Measurements from ENCODE around the gene HLA-DQA1.
"Not testable (repeated sequence)": the region's sequence is repeated elsewhere in the genome, so short reads cannot be mapped to it uniquely, and the experiment has no call there.

Gene HLA-DQA1

GRCh38 chr6:32637219-32637880, at the start of gene HLA-DQA1:
Gene HLA-DQA1 (plus strand): TSS chr6:32637406. CDS start chr6:32637459, 53 bp downstream.
- DNase-seq, result no peak

- DNase-seq, result no peak
These were observed 49.0 kb upstream of the HLA-DQA1 start for GRCh38 chr6:32588156-32588555.

- no peak for DNase-seq
These were observed 47.4 kb upstream of the HLA-DQA1 start, which contains the start of gene HLA-DRB1 for GRCh38 chr6:32589596-32590449. Gene HLA-DRB1 (minus strand): TSS chr6:32589848. CDS start chr6:32589742, 106 bp downstream.

GRCh38 chr6:32590713-32591112, 46.5 kb upstream of the HLA-DQA1 start:
- not testable (repeated sequence) for DNase-seq

- no peak for DNase-seq
These were observed 40.2 kb upstream of the HLA-DQA1 start for GRCh38 chr6:32597024-32597423.

- DNase-seq, result no peak
These were observed 34.8 kb upstream of the HLA-DQA1 start for GRCh38 chr6:32602383-32602782.

- no peak for DNase-seq
These were observed 34.0 kb upstream of the HLA-DQA1 start for GRCh38 chr6:32603222-32603621.

GRCh38 chr6:32603888-32604287, 33.3 kb upstream of the HLA-DQA1 start:
- DNase-seq, result no peak

- no peak for DNase-seq
These were observed 32.8 kb upstream of the HLA-DQA1 start for GRCh38 chr6:32604434-32604877.

GRCh38 chr6:32607263-32607987, 29.8 kb upstream of the HLA-DQA1 start:
- DNase-seq, result no peak

GRCh38 chr6:32607988-32608298, 29.3 kb upstream of the HLA-DQA1 start:
- DNase-seq, result no peak

- no peak for DNase-seq
These were observed 28.8 kb upstream of the HLA-DQA1 start for GRCh38 chr6:32608362-32608761.

- DNase-seq, result no peak
These were observed 27.8 kb upstream of the HLA-DQA1 start for GRCh38 chr6:32609391-32609730.

- DNase-seq, result peak; percentile 91
These were observed 27.2 kb upstream of the HLA-DQA1 start for GRCh38 chr6:32609731-32610640.

GRCh38 chr6:32610682-32611296, 26.4 kb upstream of the HLA-DQA1 start:
- DNase-seq, result no peak

GRCh38 chr6:32613475-32613874, 23.7 kb upstream of the HLA-DQA1 start:
- DNase-seq, result no peak

GRCh38 chr6:32614366-32615081, 22.7 kb upstream of the HLA-DQA1 start:
- DNase-seq, result no peak

- DNase-seq, result no peak
These were observed 21.2 kb upstream of the HLA-DQA1 start for GRCh38 chr6:32615885-32616532.

- DNase-seq, result no peak
These were observed 19.5 kb upstream of the HLA-DQA1 start for GRCh38 chr6:32617751-32618150.

- DNase-seq, result no peak
These were observed 15.8 kb upstream of the HLA-DQA1 start for GRCh38 chr6:32621372-32621771.
